ENCODE measurements around the gene LZTS3.
"Not testable (repeated sequence)": the region's sequence is repeated elsewhere in the genome, so short reads cannot be mapped to it uniquely, and the experiment has no call there.

Gene LZTS3

DNA sequence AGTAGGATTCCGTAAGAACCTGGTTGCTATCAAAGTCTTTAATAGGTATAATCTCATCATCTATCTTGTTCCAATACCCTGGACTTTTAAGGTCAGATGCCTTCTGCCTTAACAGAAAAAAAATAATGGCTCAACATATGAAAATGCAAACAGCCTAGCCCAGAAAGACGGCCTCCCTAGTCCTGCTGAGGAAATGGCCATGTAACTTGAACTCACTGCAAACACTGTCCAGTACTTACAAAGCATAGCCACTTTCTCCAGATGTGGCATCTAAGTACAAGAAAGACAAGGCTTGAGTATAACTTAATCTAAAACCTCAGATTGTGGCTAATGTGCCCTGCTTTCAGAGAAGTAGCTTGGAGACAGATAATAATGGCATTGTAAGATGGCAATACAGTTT, 40.2 kb downstream of the LZTS3 start:
- FAIRE-seq, result no peak

DNA sequence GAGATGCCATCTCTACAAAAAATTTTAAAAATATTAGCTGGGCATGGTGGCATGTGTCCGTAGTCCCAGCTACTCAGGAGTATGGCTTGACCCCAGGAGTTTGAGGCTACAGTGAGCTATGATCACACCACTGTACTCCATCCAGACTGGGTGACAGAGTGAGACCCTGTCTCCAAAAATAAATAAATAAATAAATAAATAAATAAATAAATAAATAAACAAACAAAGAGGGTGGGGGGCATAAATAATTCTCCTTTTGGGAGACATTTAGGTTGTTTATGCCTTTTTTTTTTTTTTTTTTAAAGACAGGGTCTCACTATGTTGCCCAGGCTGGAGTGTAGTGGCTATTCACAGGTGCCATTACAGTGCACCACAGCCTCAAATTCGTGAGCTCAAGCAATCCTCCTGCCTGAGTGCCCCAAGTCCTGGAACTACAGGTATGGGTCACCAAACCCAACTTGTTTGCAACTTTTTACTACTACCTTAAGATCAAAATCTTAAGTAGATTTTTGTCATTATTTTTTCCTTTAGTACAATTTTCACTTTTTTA, 43.2 kb downstream of the LZTS3 start:
- no peak for FAIRE-seq

DNA sequence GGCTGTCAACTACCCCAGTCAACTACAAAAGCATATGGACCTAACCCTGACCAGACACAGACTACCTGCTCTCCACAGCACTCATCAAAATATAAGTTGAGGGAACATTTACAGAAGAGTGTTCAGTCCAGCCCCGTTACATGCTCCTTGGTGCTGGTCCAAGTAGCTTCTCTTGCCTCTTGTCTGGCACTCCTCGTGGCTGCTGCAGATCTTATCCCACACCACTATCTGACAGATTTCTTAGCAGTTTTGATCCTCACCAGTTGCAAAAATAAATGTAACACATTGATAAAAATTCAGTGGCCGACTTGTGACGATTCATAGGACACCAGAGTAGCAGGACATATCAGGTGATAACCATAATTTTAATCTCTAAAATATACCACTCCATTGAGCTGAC, 44.3 kb downstream of the LZTS3 start:
- FAIRE-seq, result no peak

DNA sequence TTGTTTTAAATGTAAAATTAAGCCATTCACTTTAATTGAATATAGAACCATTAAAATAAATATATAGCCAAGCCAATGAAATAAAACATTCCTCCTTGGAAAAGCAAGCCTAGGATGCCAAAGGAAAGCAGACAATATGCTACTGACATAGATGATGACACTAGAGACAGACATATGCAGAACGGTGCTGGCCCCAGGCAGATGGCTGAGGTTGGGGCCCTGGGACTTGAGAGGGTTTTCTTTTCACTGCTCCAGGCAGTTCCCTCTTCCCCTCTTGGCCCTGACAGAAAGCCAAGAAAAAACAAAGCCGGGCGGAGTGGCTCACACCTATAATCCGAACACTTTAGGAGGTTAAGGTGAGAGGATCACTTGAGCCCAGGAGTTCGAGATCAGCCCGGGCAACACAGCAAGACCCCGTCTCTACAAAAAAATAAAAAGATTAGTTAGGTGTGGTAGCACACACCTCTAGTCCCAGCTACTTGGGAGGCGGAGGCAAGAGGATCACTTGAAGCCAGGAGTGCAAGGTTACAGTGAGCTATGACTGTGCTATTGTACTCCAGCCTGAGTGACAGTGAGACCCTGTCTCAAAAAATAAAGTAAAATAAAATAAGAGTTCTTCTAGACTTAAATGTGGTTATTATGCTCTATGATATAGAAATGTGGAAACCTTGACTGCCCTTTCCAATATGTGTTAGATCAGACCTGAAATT, 44.9 kb downstream of the LZTS3 start:
- no peak for FAIRE-seq

- FAIRE-seq, result no peak
Measured at GRCh38 chr20:3126527-3126859, 46.9 kb downstream of the LZTS3 start.

DNA sequence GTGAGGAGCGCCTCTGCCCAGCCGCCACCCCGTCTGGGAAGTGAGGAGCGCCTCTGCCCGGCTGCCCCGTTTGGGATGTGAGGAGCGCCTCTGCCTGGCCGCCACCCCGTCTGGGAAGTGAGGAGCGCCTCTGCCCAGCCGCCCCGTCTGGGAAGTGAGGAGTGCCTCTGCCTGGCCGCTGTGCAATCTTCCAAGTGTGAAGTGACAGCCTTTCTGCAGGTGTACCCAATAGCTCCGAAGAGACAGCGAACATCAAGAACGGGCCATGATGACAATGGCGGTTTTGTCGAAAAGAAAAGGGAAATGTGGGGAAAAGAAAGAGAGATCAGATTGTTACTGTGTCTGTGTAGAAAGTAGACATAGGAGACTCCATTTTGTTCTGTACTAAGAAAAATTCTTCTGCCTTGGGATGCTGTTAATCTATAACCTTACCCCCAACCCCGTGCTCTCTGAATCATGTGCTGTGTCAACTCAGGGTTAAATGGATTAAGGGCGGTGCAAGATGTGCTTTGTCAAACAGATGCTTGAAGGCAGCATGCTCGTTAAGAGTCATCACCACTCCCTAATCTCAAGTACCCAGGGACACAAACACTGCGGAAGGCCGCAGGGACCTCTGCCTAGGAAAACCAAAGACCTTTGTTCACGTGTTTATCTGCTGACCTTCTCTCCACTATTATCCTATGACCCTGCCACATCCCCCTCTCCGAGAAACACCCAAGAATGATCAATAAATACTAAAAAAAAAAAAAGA, 47.4 kb downstream of the LZTS3 start:
- not testable (repeated sequence) for FAIRE-seq

- not testable (repeated sequence) for FAIRE-seq
Measured at GRCh38 chr20:3124773-3125560, 48.4 kb downstream of the LZTS3 start.

DNA sequence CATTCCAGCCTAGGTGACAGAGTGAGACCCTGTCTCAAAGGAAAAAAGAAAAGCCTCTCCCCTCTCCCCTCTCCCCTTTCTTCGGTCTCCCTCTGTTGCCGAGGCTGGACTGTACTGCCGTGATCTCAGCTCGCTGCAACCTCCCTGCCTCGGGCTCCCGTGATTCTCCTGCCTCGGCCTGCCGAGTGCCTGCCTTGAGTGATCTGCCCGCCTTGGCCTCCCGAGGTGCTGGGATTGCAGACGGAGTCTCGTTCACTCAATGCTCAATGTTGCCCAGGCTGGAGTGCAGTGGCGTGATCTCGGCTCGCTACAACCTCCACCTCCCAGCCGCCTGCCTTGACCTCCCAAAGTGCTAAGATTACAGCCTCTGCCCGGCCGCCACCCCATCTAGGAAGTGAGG, 49.2 kb downstream of the LZTS3 start:
- not testable (repeated sequence) for FAIRE-seq

- FAIRE-seq, result no peak
Measured at GRCh38 chr20:3123542-3123941, 49.8 kb downstream of the LZTS3 start.

DNA sequence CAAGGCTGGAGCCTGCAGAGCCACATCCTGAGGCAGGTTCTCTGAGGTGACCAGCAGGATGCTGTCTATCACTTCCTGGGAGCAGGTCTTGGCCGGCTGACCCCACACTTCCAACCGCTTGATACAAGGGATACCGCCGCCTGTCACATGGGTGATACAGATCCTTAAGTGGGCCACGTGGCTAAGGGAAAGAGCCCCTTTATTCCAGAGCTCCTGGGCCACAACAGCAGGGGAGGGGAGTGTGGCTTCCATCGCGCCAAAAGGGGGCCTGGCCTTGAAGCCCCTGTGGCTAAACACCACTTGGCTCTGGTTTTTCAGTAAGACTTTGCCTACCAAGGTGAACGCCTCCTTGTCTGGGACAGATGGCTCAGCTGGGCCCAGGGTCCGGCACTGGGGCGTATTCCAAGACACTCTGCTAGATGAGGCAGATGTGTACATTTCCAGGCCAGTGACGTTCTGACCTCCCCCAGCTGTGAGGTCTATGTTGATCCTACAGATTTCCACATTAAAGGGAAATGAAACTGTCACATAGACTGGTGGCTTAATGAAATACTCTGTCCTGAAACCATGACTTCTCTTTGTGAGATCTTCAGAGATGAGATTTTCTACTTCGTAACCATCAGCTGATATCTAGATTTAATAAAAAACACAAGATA, 51.3 kb downstream of the LZTS3 start:
- no peak for FAIRE-seq

GRCh38 chr20:3121271-3121911, 52.0 kb downstream of the LZTS3 start:
- no peak for FAIRE-seq

GRCh38 chr20:3119044-3119443, 54.3 kb downstream of the LZTS3 start:
- no peak for FAIRE-seq

DNA sequence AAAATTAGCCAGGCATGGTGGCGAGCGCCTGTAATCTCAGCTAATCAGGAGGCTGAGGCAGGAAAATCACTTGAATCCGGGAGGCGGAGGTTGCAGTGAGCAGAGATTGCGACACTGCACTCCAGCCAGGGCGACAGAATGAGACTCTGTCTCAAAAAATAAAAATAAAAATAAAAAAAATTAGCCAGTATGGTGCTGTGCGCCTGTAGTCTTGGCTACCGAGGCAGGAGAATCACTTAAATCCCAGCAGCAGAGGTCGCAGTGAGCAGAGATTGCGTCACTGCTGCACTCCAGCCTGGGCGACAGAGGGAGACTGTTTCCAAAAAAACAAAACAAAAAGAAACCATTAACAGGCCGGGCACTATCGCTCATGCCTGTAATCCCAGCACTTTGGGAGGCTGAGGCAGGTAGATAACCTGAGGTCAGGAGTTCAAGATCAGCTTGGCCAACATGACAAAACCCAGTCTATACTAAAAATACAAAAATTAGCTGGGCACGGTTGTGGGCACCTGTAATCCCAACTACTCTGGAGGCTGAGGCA, 55.4 kb downstream of the LZTS3 start:
- FAIRE-seq, result not testable (repeated sequence)

GRCh38 chr20:3116341-3116740, 57.0 kb downstream of the LZTS3 start:
- no peak for FAIRE-seq

GRCh38 chr20:3115190-3116107, 57.9 kb downstream of the LZTS3 start:
- FAIRE-seq, result no peak
